SHP77 (cell line): ENCODE measurements around the gene PLD3.
"Not testable (repeated sequence)": the region's sequence is repeated elsewhere in the genome, so short reads cannot be mapped to it uniquely, and the experiment has no call there.

ENCODE experiments used
- DNase-seq, 2 experiments: peaks; one replicate each; lab custom pipeline; 2025; lab: John Stamatoyannopoulos, UW

PLD3 gene

GRCh38 chr19:40332669-40333068 is 15.8 kb upstream of the PLD3 start:
- DNase-seq: no peak

GRCh38 chr19:40333083-40333482 is 15.4 kb upstream of the PLD3 start:
- not testable (repeated sequence) for DNase-seq

- DNase-seq: no peak
These were observed 13.4 kb upstream of the PLD3 start for GRCh38 chr19:40335101-40335500.

- no peak for DNase-seq
These were observed 12.5 kb upstream of the PLD3 start for GRCh38 chr19:40335855-40336600.

GRCh38 chr19:40336601-40336900 is 11.9 kb upstream of the PLD3 start:
- DNase-seq: no peak

- DNase-seq: no peak
These were observed 11.4 kb upstream of the PLD3 start for GRCh38 chr19:40337107-40337506.

GRCh38 chr19:40337594-40337993 is 10.9 kb upstream of the PLD3 start:
- no peak for DNase-seq

GRCh38 chr19:40339018-40339728 is 9.3 kb upstream of the PLD3 start:
- no peak for DNase-seq

GRCh38 chr19:40341601-40342482 is 6.7 kb upstream of the PLD3 start:
- DNase-seq: no peak

- no peak for DNase-seq
These were observed 5.7 kb upstream of the PLD3 start for GRCh38 chr19:40342644-40343311.

- DNase-seq: no peak
These were observed 4.1 kb upstream of the PLD3 start for GRCh38 chr19:40344422-40344821.

GRCh38 chr19:40348961-40349507 is 539 bp downstream of the PLD3 start:
- peak; percentile 22 to 68 for DNase-seq

- no peak for DNase-seq
These were observed 7.6 kb downstream of the PLD3 start for GRCh38 chr19:40355975-40356680.

- DNase-seq: no peak
These were observed 8.4 kb downstream of the PLD3 start for GRCh38 chr19:40356681-40357595.

- no peak for DNase-seq
These were observed 9.1 kb downstream of the PLD3 start for GRCh38 chr19:40357640-40358039.

GRCh38 chr19:40358773-40359172 is 10.3 kb downstream of the PLD3 start:
- no peak for DNase-seq

- DNase-seq: no peak
These were observed 11.7 kb downstream of the PLD3 start for GRCh38 chr19:40360020-40360707.

GRCh38 chr19:40360708-40361241 is 12.3 kb downstream of the PLD3 start:
- no peak for DNase-seq

GRCh38 chr19:40362160-40362559 is 13.7 kb downstream of the PLD3 start:
- no peak for DNase-seq
